Articular chondrocyte of knee joint (primary cell): Measurements from ENCODE around the gene ZCCHC4. TPM values are rescaled to one million over a fixed set of nuclear protein-coding genes. Genes with fewer than 3 reads are reported as not detected.

ENCODE experiments used
- total RNA-seq: library from RNA; depleted of rRNA; stranded (reverse); fragments of >200 nt; gene quantifications from 2 replicates; pipeline ENCODE4 v1.2.3, GENCODE V29; 2012

Gene ZCCHC4
- total RNA-seq, result 11.0 and 14.9 TPM in 2 replicates

DNA sequence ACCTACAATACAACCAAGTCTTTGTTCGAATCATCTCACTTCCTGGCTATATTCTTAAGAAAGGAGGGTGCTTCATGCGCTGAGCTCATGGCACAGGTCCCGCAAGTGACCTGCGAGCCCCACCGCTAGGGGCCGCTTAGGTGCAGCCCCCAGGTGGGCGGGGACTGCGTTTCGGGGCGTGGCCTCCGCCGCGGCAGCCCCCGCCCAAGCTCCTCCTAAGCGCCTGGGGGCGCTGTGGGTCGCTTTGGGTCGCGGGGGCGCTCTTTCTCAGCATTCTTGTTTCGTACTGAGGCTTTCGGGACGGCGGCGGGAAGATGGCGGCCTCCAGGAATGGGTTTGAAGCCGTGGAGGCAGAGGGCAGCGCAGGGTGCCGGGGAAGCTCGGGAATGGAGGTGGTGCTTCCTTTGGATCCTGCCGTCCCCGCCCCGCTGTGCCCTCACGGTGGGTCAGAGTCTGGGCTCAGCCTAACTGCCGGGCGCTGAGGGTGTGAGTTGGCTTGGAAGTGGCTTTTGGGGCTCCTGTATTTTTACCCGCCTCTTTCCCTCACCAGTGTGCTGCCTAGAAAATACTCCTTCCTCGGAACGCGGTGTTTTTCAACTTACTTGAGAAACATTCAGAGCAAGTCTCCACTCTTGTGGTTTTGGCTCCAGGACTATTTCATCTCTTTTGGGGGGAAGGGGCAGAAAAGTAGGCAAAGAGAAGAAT is at the start of gene ZCCHC4:
ZCCHC4 (plus strand) TSS at position 279 of the 705 bp plus-strand sequence; CDS start at position 315, 36 bp downstream.

DNA sequence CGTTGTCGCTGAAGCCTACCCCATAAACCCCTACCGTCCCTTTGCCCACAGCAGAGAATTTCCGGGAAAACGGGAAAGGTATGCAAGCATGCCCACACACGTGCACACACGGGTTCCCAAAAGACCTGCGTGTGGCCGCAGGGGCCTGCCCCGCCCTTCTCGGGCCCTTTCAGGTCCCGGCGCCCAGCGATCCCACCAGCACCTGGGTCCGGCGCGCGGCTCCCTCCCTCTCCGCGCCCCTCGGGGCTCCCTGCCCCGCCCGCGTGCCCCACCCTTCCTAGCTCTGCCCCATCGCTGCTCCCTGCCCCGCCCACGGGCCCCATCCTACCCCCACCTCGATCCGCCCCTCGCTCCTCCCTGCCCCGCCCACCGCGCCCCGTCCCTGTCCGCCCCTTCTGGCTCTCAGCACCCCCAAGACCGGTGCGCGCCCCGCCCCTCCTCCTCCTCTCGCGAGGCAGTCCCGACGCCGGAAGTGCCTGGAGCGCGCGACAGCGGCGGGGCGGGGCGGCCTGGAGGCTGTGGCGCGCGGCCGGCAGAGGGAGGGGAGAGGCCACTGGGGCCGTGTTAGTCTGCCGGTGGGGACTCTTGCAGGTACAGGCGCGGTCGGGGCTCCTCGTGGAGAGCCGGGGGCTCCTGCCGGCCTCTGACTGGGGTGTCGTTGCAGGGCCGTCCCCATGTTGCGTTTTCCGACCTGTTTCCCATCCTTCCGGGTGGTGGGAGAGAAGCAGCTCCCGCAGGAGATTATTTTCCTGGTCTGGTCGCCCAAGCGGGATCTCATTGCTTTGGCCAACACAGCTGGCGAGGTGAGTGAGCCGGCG is 64.4 kb downstream of the ZCCHC4 start, which contains the start of gene ANAPC4:
ANAPC4 (plus strand) TSS at position 510 of the 818 bp plus-strand sequence; CDS start at position 675, 165 bp downstream.

Other genes starting within 250 kb of the ZCCHC4 start
- gene SEPSECS, start 152.3 kb upstream of the ZCCHC4 start, total RNA-seq, result 14.9 and 16.4 TPM in 2 replicates
- 27.7 and 34.4 TPM in 2 replicates for gene PI4K2B, start 78.7 kb upstream of the ZCCHC4 start, total RNA-seq
- 45.8 and 52.5 TPM in 2 replicates for gene ANAPC4, start 64.5 kb downstream of the ZCCHC4 start, total RNA-seq